Measurements from ENCODE around the gene GALNT2.

DNA sequence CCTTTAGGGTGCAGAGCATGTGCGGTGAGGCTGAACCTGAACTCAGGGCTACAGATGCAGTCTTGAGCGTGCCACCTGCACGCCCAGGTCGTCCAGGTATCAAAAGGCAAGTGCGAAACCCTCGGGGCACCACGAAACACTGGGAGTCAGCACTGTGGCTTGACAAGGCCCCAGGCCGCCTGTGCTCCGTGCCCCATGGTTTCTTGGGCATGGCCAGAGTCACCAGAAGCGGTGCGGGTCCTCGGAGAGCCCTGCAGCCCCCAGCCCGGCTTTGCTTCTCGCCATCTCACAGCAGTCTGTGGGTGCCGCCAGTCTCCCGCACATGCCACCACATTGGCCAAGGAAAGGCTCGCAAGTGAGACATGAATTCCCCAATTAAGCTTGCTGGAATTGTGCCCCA, 241.8 kb downstream of the GALNT2 start:
- TF ChIP-seq, protein P1, sequence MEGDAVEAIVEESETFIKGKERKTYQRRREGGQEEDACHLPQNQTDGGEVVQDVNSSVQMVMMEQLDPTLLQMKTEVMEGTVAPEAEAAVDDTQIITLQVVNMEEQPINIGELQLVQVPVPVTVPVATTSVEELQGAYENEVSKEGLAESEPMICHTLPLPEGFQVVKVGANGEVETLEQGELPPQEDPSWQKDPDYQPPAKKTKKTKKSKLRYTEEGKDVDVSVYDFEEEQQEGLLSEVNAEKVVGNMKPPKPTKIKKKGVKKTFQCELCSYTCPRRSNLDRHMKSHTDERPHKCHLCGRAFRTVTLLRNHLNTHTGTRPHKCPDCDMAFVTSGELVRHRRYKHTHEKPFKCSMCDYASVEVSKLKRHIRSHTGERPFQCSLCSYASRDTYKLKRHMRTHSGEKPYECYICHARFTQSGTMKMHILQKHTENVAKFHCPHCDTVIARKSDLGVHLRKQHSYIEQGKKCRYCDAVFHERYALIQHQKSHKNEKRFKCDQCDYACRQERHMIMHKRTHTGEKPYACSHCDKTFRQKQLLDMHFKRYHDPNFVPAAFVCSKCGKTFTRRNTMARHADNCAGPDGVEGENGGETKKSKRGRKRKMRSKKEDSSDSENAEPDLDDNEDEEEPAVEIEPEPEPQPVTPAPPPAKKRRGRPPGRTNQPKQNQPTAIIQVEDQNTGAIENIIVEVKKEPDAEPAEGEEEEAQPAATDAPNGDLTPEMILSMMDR (IDR thresholded peaks at IDR 0.05; ENCODE audit: insufficient read depth, low read length, poor library complexity, severe bottlenecking): no peak
- TF ChIP-seq EZH2phosphoT487 (conservative IDR thresholded peaks at IDR 0.05; ENCODE audit: low read length): no peak
